Measurements from ENCODE around the gene FER.
"Not testable (repeated sequence)": the region's sequence is repeated elsewhere in the genome, so short reads cannot be mapped to it uniquely, and the experiment has no call there.

FER gene

GRCh38 chr5:108818613-108819272 lies 71.0 kb downstream of the FER start:
- Histone ChIP-seq H3K36me3 (no peaks in the 10 kb centered on the region), H3K27me3 (no peaks in the 10 kb centered on the region)
- no peak for DNase-seq

DNA sequence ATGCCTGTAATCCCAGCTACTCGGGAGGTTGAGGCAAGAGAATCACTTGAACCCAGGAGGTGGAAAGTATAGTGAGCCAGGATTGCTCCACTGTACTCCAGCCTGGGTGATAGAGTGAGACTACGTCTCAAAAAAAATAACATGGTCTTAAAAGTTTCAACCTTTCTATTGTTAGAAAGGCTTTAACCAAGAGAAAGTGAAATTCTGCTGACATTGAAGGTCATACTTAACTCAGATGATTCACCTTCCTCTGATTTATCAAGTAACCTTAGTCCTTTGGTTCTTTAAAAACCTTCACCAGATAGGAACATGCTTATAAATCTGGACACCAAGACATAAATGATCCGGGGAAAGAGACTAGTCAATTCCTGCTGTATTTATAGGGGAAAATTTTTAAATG lies 73.3 kb downstream of the FER start:
- no peaks in the 10 kb centered on the region for H3K4me1 ChIP-seq
- no peaks in the 10 kb centered on the region for H3K9me3 ChIP-seq
- TF ChIP-seq, protein P1, sequence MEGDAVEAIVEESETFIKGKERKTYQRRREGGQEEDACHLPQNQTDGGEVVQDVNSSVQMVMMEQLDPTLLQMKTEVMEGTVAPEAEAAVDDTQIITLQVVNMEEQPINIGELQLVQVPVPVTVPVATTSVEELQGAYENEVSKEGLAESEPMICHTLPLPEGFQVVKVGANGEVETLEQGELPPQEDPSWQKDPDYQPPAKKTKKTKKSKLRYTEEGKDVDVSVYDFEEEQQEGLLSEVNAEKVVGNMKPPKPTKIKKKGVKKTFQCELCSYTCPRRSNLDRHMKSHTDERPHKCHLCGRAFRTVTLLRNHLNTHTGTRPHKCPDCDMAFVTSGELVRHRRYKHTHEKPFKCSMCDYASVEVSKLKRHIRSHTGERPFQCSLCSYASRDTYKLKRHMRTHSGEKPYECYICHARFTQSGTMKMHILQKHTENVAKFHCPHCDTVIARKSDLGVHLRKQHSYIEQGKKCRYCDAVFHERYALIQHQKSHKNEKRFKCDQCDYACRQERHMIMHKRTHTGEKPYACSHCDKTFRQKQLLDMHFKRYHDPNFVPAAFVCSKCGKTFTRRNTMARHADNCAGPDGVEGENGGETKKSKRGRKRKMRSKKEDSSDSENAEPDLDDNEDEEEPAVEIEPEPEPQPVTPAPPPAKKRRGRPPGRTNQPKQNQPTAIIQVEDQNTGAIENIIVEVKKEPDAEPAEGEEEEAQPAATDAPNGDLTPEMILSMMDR (IDR thresholded peaks at IDR 0.05; ENCODE audit: low read depth, low read length) = no peak
- H3K27me3 ChIP-seq = no peaks in the 10 kb centered on the region
- no peak for DNase-seq
- no peaks in the 10 kb centered on the region for H3K36me3 ChIP-seq
- no peak overlapping the region for H3K4me3 ChIP-seq (ENCODE audit: low read depth, low read length)

More at GRCh38 chr5:108818613-108819272, 71.0 kb downstream of the FER start:
- peaks cover 2% of the 10 kb centered on the region; the same call in 1 of the 2 replicates for H3K4me1 ChIP-seq
- H3K4me3 ChIP-seq (ENCODE audit: low read depth, low read length) = no peak overlapping the region
- no peaks in the 10 kb centered on the region for H3K9me3 ChIP-seq
- TF ChIP-seq, protein P1 (IDR thresholded peaks at IDR 0.05; ENCODE audit: low read depth, low read length) = no peak

DNA sequence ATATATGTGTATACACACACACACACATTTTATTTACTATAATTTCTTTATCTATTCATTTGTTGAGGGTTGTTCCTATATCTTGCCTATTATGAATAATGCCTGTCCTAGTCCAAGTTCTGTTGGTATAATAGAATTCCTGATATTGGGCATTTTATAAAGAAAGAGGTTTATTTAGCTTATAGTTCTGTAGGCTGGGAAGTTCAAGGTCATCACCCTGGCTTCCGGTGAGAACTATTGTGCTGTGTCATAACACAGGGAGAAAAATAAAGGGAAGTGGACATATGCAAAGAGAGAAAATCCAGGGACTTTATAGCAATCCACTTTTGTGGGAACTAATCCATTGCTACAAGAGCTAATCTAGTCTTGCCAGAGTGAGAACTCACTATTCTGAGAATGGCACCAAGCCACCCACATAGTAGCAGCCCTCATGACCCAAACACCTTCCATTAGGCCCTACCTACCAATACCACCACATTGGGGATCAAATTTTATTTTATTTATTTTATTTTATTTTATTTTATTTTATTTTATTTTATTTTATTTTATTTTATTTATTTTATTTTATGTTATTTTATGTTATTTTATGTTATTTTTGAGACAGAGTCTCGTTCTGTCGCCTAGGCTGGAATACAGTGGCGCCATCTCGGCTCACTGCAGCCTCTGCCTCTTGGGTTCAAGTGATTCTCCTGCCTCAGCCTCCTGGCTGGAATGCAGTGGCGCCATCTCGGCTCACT lies 74.7 kb downstream of the FER start:
- Histone ChIP-seq H3K27me3 (no peaks in the 10 kb centered on the region), H3K4me3 (ENCODE audit: low read depth, low read length) (no peak overlapping the region), H3K4me1 (no peaks in the 10 kb centered on the region), H3K9me3 (no peaks in the 10 kb centered on the region), H3K36me3 (no peaks in the 10 kb centered on the region)
- no peak for DNase-seq
- TF ChIP-seq, protein P1 (IDR thresholded peaks at IDR 0.05; ENCODE audit: low read depth, low read length) = no peak

DNA sequence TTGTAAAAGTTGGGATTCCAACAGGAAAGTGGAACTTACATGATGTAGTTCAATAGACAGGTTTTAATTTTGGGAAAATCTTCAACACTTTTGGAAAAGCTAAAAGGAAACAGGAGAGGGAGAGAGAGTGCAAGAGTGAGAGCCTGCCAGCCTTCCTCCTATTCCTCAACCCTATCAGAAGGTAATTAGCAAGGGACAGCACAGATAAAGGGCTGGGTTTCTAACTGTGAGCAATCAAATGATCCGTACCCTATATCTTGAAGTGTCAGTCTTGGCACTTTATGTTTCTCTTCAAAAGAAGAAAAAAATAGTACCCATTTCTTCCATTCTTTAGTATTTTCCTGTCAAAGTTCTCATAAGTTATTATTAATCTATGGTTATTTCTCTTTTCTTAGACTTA lies 79.4 kb downstream of the FER start:
- TF ChIP-seq, protein P1 (IDR thresholded peaks at IDR 0.05; ENCODE audit: low read depth, low read length) = no peak
- no peak for DNase-seq
- H3K36me3 ChIP-seq = no peaks in the 10 kb centered on the region
- no peaks in the 10 kb centered on the region for H3K9me3 ChIP-seq
- H3K27me3 ChIP-seq = no peaks in the 10 kb centered on the region
- no peaks in the 10 kb centered on the region for H3K4me1 ChIP-seq
- H3K4me3 ChIP-seq (ENCODE audit: low read depth, low read length) = no peak overlapping the region

- no peak for DNase-seq
- Histone ChIP-seq H3K4me1 (no peaks in the 10 kb centered on the region), H3K27me3 (no peaks in the 10 kb centered on the region), H3K36me3 (no peaks in the 10 kb centered on the region), H3K4me3 (ENCODE audit: low read depth, low read length) (no peak overlapping the region), H3K9me3 (no peaks in the 10 kb centered on the region)
- TF ChIP-seq, protein P1 (IDR thresholded peaks at IDR 0.05; ENCODE audit: low read depth, low read length) = no peak
Measured at GRCh38 chr5:108830705-108831276, 83.1 kb downstream of the FER start.

GRCh38 chr5:108836492-108836891 lies 88.8 kb downstream of the FER start:
- DNase-seq = no peak
- H3K4me3 ChIP-seq (ENCODE audit: low read depth, low read length) = no peak overlapping the region
- no peaks in the 10 kb centered on the region for H3K27me3 ChIP-seq
- no peaks in the 10 kb centered on the region; the same call in 1 of the 2 replicates for H3K9me3 ChIP-seq
- TF ChIP-seq, protein P1 (IDR thresholded peaks at IDR 0.05; ENCODE audit: low read depth, low read length) = no peak
- peaks cover 3% of the 10 kb centered on the region; the same call in 1 of the 2 replicates for H3K4me1 ChIP-seq
- H3K36me3 ChIP-seq = no peaks in the 10 kb centered on the region

DNA sequence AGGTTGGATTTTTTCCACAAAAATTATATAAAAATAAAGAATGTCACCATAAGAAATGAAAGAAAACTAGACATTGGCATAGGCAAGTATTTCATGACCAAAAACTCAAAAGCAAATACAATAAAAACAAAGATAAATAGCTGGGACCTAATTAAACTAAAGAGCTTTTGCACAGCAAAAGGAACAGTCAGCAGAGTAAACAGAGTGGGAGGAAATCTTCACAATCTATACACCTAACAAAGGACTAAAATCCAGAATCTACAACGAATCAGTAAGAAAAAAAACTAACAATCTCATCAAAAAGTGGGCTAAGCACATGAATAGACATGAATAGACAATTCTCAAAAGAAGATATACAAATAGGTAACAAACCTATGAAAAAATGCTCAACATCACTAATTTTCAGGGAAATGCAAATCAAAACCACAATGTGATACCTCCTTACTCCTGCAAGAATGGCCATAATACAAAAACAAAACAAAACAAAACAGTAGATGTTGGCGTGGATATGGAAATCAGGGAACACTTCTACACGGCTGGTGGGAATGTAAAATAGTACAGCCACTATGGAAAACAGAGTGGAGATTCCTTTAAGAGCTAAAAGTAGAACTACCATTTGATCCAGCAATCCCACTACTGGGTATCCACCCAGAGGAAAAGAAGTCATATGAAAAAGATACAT lies 94.7 kb downstream of the FER start:
- H3K4me3 ChIP-seq (ENCODE audit: low read depth, low read length); H3K36me3 ChIP-seq; H3K4me1 ChIP-seq; H3K27me3 ChIP-seq; H3K9me3 ChIP-seq; DNase-seq: not testable (repeated sequence)

- not testable (repeated sequence) for DNase-seq; H3K4me1 ChIP-seq; H3K36me3 ChIP-seq; H3K4me3 ChIP-seq (ENCODE audit: low read depth, low read length); H3K9me3 ChIP-seq; H3K27me3 ChIP-seq
Measured at GRCh38 chr5:108851129-108851528, 103.4 kb downstream of the FER start.

All from BE2C (cell line).